Measurements from ENCODE around the gene ANKS1B. TPM values are rescaled to one million over a fixed set of nuclear protein-coding genes. Genes with fewer than 3 reads are reported as not detected.
A peak's percentile ranks its signal among the peaks of the same experiment; 100 is the strongest.

ANKS1B gene
- total and polyA plus RNA-seq, 2 of the 4 experiments (the other 2 are of a cell fraction), result 0.17 to 0.18 TPM

DNA sequence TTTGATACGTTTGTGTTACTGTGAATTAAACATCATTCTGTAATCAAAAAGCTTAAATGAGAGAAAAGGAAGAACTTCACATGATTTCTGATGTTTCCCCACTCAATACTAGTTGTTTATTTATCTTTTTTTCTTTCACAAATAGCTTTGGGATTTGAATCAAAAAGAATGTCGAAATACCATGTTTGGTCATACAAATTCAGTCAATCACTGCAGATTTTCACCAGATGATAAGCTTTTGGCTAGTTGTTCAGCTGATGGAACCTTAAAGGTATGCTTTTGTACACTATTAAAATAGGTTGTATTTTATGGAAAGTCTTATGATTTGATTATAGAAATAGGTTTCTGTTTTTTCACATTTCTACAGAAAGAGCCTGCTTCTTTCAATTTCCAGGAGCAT is 1298.1 kb downstream of the ANKS1B start:
- Histone ChIP-seq H2BK20ac (ENCODE audit: low read depth, low read length) (no peak overlapping the region), H3K18ac (ENCODE audit: low read depth, low read length) (no peak overlapping the region), H3K9ac (ENCODE audit: low read depth, low read length) (no peak overlapping the region), H3K23ac (ENCODE audit: low read depth, low read length) (no peak overlapping the region), H3K79me1 (ENCODE audit: low read depth in 1 of 2, low read length in 2 of 2) (peaks cover under 1 to 11% of the 10 kb centered on the region in 2 experiments; a peak in 1 of 4 replicates), H3K27me3 (ENCODE audit: control insufficient read depth, insufficient read depth, low read length) (no peaks in the 10 kb centered on the region), H2BK5ac (ENCODE audit: low read depth, low read length, poor library complexity, severe bottlenecking) (no peak overlapping the region), H3K27ac (ENCODE audit: insufficient read depth, low read length) (no peak overlapping the region), H2BK15ac (ENCODE audit: low read depth, low read length) (no peak overlapping the region), H3K4me1 (ENCODE audit: control insufficient read depth, insufficient read depth, low read length) (no peaks in the 10 kb centered on the region), H2AK5ac (ENCODE audit: low read depth, low read length) (no peak overlapping the region), H4K91ac (ENCODE audit: insufficient read depth, low read depth, low read length) (no peak overlapping the region), H3K4me2 (ENCODE audit: low read depth, low read length) (no peak overlapping the region), H2AK9ac (replicated peaks; ENCODE audit: low read depth, low read length, poor library complexity) (no peak overlapping the region), H3K14ac (replicated peaks; ENCODE audit: low read depth, low read length) (no peak overlapping the region), H2AFZ (replicated peaks; ENCODE audit: low read length, poor library complexity) (no peak overlapping the region), H2BK120ac (ENCODE audit: low read depth, low read length) (no peak overlapping the region), H3K56ac (ENCODE audit: extremely low read depth, insufficient read depth, low read length) (no peak overlapping the region), H3K4me3 (ENCODE audit: insufficient read depth, low read depth, low read length) (no peak overlapping the region), H3K4ac (ENCODE audit: low read depth, low read length) (no peak overlapping the region), H4K20me1 (ENCODE audit: insufficient read depth, low read length) (no peaks in the 10 kb centered on the region), H3K36me3 (ENCODE audit: control insufficient read depth, insufficient read depth, low read length) (peaks cover 20% of the 10 kb centered on the region), H3K9me1 (ENCODE audit: insufficient read depth, low read length) (no peaks in the 10 kb centered on the region), H3K9me3 (ENCODE audit: control insufficient read depth, insufficient read depth, low read length) (no peaks in the 10 kb centered on the region), H4K5ac (ENCODE audit: low read depth, low read length) (no peak overlapping the region), H4K8ac (ENCODE audit: low read depth in 2 of 2, low read length in 2 of 2) (no peak overlapping the region)
- ATAC-seq (ENCODE audit: low read depth) (no peak), DNase-seq (peak; percentile 10)
- in situ Hi-C loops (cut with MboI; ENCODE audit: low sequenced_read_pairs), result no loop called here
- BruUV-seq (replicated peaks), result no TSS peak
- no CpG with 5 or more reads among the region's 2 CpGs for WGBS, 2 experiments (ENCODE audit: extremely low coverage in 2 of 2, insufficient read length in 1 of 2)
- TF ChIP-seq CEBPB (IDR thresholded peaks at IDR 0.05; ENCODE audit: low read depth, low read length) (0 out of 2 replicates have a peak, but pooled peaks have one; percentile 19), BHLHE40 (IDR thresholded peaks at IDR 0.05; ENCODE audit: low read depth, low read length) (no peak), MXI1 (IDR thresholded peaks at IDR 0.05; ENCODE audit: borderline replicate concordance, low read depth, low read length) (no peak), POLR2A (IDR thresholded peaks at IDR 0.05; ENCODE audit: low read depth, low read length) (no peak)
- TF ChIP-seq, protein P1, sequence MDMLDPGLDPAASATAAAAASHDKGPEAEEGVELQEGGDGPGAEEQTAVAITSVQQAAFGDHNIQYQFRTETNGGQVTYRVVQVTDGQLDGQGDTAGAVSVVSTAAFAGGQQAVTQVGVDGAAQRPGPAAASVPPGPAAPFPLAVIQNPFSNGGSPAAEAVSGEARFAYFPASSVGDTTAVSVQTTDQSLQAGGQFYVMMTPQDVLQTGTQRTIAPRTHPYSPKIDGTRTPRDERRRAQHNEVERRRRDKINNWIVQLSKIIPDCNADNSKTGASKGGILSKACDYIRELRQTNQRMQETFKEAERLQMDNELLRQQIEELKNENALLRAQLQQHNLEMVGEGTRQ (IDR thresholded peaks at IDR 0.05; ENCODE audit: low read depth, low read length), result no peak
- ChIA-PET CTCF (interaction anchor here (0.6 kb wide), 1 partner anchor 13 kb away, joined by 3 read pairs; no protein-coding TSS in a partner anchor), POLR2A (ENCODE audit: unreplicated experiment) (no interaction called here)
- dilution Hi-C loops (cut with HindIII; ENCODE audit: low sequenced_read_pairs, unreplicated experiment), result no loop called here
- intact Hi-C loops (cut with micrococcal nuclease), result no loop called here

Small RNAs within 50 kb of the gene (microRNA-seq; reads per million reads assigned to microRNA genes)
- not detected for gene RNA5SP366 (ENCODE audit: insufficient read depth, insufficient read length)

Small RNAs within 50 kb of the gene (small RNA-seq; reads per million reads assigned to genes)
- gene RNA5SP366, result 0.04 to 28.9 (median 1.8) reads per million in 5 experiments

Other genes starting within 250 kb of the ANKS1B start
- gene BLTP3B, start 157.9 kb upstream of the ANKS1B start, total RNA-seq (2012; rRNA removed), result 38.7 and 44.7 TPM in 2 replicates
- gene BLTP3B, start 157.9 kb upstream of the ANKS1B start, polyA plus RNA-seq (2012; rRNA removed), result 8.9 and 10.6 TPM in 2 replicates
- 10.2 and 20.6 TPM in 2 replicates for gene ACTR6, start 215.9 kb upstream of the ANKS1B start, total RNA-seq (2012; rRNA removed)
- 9.7 and 14.5 TPM in 2 replicates for gene ACTR6, start 215.9 kb upstream of the ANKS1B start, polyA plus RNA-seq (2012; rRNA removed)

All from IMR-90 (cell line).